Prostate gland (tissue), 2 donors: Measurements from ENCODE around the gene SPSB3. TPM values are rescaled to one million over a fixed set of nuclear protein-coding genes. Genes with fewer than 3 reads are reported as not detected.

ENCODE experiments used
- DNase-seq: peaks from one replicate; pipeline ENCODE4 v3.0.0-alpha.2; 2019; ENCODE audit warnings: low spot score
- H3K27ac ChIP-seq, 2 donors: fragments of 200-600 bp; sonication (generic); 2 replicates each; pipeline ENCODE4 v1.5.1; 2017 to 2019
- H3K27me3 ChIP-seq: fragments of 200-600 bp; sonication (generic); replicated peaks from 2 replicates; pipeline ENCODE4 v1.5.1; 2019; ENCODE audit not compliant: insufficient read depth
- H3K36me3 ChIP-seq, 2 donors: fragments of 200-600 bp; sonication (generic); 1 replicate in 1 of 2; 2 replicates in 1 of 2; pipeline versions ENCODE4 v1.5.1 to v1.8.1; 2017 to 2019
- H3K4me1 ChIP-seq: fragments of 200-600 bp; sonication (generic); replicated peaks from 2 replicates; pipeline ENCODE4 v1.5.1; 2019
- H3K4me3 ChIP-seq, 2 donors: fragments of 200-600 bp; sonication (generic); 2 replicates each; pipeline ENCODE4 v1.5.1; 2017 to 2019
- H3K9me3 ChIP-seq: fragments of 200-600 bp; sonication (generic); 2 replicates; pipeline ENCODE4 v1.5.1; 2017
- CTCF ChIP-seq, 4 experiments: fragments of 200-600 bp in 2 of 4; fragments of 450-650 bp in 2 of 4; sonication (generic) in 2 of 4; IDR thresholded peaks; 1 replicate in 3 of 4; 2 replicates in 1 of 4; pipeline ENCODE4 v1.5.1; 2016 to 2019; ENCODE audit warnings: antibody characterized with exemption in 4 of 4, mild to moderate bottlenecking in 2 of 4, moderate library complexity in 2 of 4
- POLR2A ChIP-seq: fragments of 450-650 bp; IDR thresholded peaks from one replicate; pipeline ENCODE4 v1.6.1; 2016; ENCODE audit warnings: antibody characterized with exemption, mild to moderate bottlenecking
- POLR2AphosphoS5 ChIP-seq: sonication (generic); formaldehyde crosslinking; IDR thresholded peaks from one replicate; pipeline ENCODE4 v1.6.1; 2017; ENCODE audit warnings: antibody characterized with exemption
- WGBS: methylation state at CpG from one replicate; pipeline ENCODE4 v1.1.5; 2018; 5-methylcytosine and 5-hydroxymethylcytosine counted together
- intact Hi-C: fragments of 100-400 bp; cut with DNase I; formaldehyde crosslinking; loops from one replicate; pipeline ENCODE4 v1.14.2; 2022
- microRNA-seq: library from miRNA; unstranded; fragments of <30 nt; microRNA quantifications from one replicate; pipeline ENCODE4, GENCODE V29; 2016
- small RNA-seq, 2 donors: library from RNA; depleted of rRNA; stranded (forward); fragments of <200 nt; gene quantifications; one replicate each; pipeline ENCODE3, GENCODE V24; 2016
- total RNA-seq, 2 donors: library from RNA; depleted of rRNA; stranded (reverse); fragments of >200 nt; gene quantifications; one replicate each; pipeline ENCODE4 v1.1.0, GENCODE V29; 2016

Gene SPSB3
- total RNA-seq, 2 donors from 2014 or later: 87.8 to 138 TPM

- H3K4me3 ChIP-seq: no peak overlapping the region
- intact Hi-C loops: no loop called here
- H3K36me3 ChIP-seq: peaks cover 0 to 33% of the 10 kb centered on the region in 2 donors
- no peaks in the 10 kb centered on the region for H3K4me1 ChIP-seq
- 91% methylated on average over 7 of the region's 7 CpGs for WGBS
- H3K27ac ChIP-seq: no peak overlapping the region
- no peaks in the 10 kb centered on the region for H3K9me3 ChIP-seq
- DNase-seq: no peak
- TF ChIP-seq POLR2AphosphoS5 (no peak), CTCF (IDR thresholded peaks at IDR 0.05) (no peak), POLR2A (no peak)
- H3K27me3 ChIP-seq: no peaks in the 10 kb centered on the region
These were observed 51.3 kb downstream of the SPSB3 start for GRCh38 chr16:1731073-1731472.

DNA sequence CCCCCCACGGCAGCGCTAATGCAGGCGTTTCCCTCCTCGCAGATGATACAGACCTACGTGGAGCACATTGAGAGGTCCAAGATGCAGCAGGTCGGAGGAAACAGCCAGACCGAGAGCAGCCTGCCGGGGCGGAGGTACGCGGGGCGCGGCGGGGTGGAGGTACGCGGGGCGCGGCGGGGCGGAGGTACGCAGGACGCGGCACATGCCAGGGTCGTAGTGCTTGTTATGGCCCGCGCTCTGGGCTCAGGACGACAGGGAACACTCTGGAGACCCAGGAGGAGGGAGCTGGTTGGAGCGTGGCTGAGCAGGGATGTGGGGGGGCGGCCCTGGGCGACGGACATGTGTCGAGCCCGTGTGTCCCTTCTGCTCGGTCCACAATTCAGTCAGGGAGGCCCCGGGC is 52.9 kb downstream of the SPSB3 start:
- Histone ChIP-seq H3K27me3 (no peaks in the 10 kb centered on the region), H3K9me3 (no peaks in the 10 kb centered on the region), H3K4me3 (no peak overlapping the region), H3K4me1 (no peaks in the 10 kb centered on the region), H3K36me3 (peaks cover 0 to 33% of the 10 kb centered on the region in 2 donors), H3K27ac (no peak overlapping the region)
- TF ChIP-seq POLR2A: no peak
- TF ChIP-seq CTCF (IDR thresholded peaks at IDR 0.05): no peak
- no peak for TF ChIP-seq POLR2AphosphoS5
- no peak for DNase-seq
- WGBS: 95% methylated on average over 35 of the region's 35 CpGs
- intact Hi-C loops: no loop called here

DNA sequence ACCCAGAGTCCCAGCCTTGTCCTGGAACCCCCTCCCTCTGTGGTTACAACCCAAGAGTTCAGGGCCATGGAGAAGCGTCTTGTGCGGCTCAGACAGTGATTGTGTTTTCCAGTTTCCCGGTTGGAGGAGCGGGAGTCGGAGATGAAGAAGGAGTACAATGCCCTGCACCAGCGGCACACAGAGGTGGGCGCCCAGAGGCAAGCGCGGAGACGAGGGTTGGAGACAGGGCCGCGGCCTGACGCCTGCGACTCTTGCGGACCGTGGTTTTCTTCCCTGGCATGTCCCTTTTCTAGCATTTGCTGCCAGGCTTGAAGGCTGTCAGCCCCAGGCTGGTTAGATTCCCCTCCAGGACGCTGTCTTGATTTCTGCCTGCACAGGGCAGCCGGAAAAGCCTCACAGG is 53.3 kb downstream of the SPSB3 start:
- Histone ChIP-seq H3K4me1 (no peaks in the 10 kb centered on the region), H3K4me3 (no peak overlapping the region), H3K27me3 (no peaks in the 10 kb centered on the region), H3K9me3 (no peaks in the 10 kb centered on the region), H3K36me3 (peaks cover 0 to 30% of the 10 kb centered on the region in 2 donors), H3K27ac (no peak overlapping the region)
- intact Hi-C loops: no loop called here
- TF ChIP-seq CTCF (IDR thresholded peaks at IDR 0.05) (no peak), POLR2A (no peak), POLR2AphosphoS5 (no peak)
- DNase-seq: no peak
- WGBS: 95% methylated on average over 18 of the region's 18 CpGs

GRCh38 chr16:1727651-1728624 is 54.4 kb downstream of the SPSB3 start:
- Histone ChIP-seq H3K27ac (no peak overlapping the region), H3K9me3 (no peaks in the 10 kb centered on the region), H3K36me3 (peaks cover 0 to 22% of the 10 kb centered on the region in 2 donors), H3K4me3 (no peak overlapping the region), H3K4me1 (no peaks in the 10 kb centered on the region), H3K27me3 (no peaks in the 10 kb centered on the region)
- 91% methylated on average over 37 of the region's 37 CpGs for WGBS
- TF ChIP-seq POLR2A (no peak), CTCF (IDR thresholded peaks at IDR 0.05) (no peak), POLR2AphosphoS5 (no peak)
- DNase-seq: no peak
- intact Hi-C loops: no loop called here

Small RNA genes within 50 kb of the gene (microRNA-seq; reads per million reads assigned to microRNA genes)
- 2.0 reads per million, percentile 28 among the genes with 10 or more reads in this experiment for gene MIR3177

Small RNA genes within 50 kb of the gene (small RNA-seq; reads per million reads assigned to genes)
- 0 reads per million in 2 donors for gene MIR3177

Other genes starting within 250 kb of the SPSB3 start
- 10 to 100 TPM; 20.7 to 33.9 TPM for gene TMEM204, start 248.9 kb downstream of the SPSB3 start, total RNA-seq
- 10 to 100 TPM; 30.1 to 41.9 TPM for gene IFT140, start 170.5 kb downstream of the SPSB3 start, total RNA-seq
- 10 to 100 TPM; 12.7 to 36.0 TPM for gene CRAMP1, start 170.2 kb downstream of the SPSB3 start, total RNA-seq
- gene JPT2, start 104.3 kb downstream of the SPSB3 start, total RNA-seq: 10 to 100 TPM; 56.6 to 75.3 TPM
- 100 to 1,000 TPM in 1 of 2 donors, 10 to 100 TPM in 1; 56.0 to 157 TPM for gene MAPK8IP3, start 76.4 kb downstream of the SPSB3 start, total RNA-seq
- 100 to 1,000 TPM; 135 to 252 TPM for gene NME3, start 11.0 kb downstream of the SPSB3 start, total RNA-seq
- 10 to 100 TPM; 18.3 to 53.9 TPM for gene EME2, start 9.8 kb downstream of the SPSB3 start, total RNA-seq
- gene MRPS34, start 9.4 kb downstream of the SPSB3 start, total RNA-seq: 100 to 1,000 TPM in 1 of 2 donors, 10 to 100 TPM in 1; 97.4 to 125 TPM
- 100 to 1,000 TPM in 1 of 2 donors, 10 to 100 TPM in 1; 98.4 to 233 TPM for gene NUBP2, start 389 bp upstream of the SPSB3 start, total RNA-seq
- 1 to 10 TPM in 1 of 2 donors, under 1 TPM in 1; 0.82 to 1.9 TPM for gene IGFALS, start 11.1 kb upstream of the SPSB3 start, total RNA-seq
- 100 to 1,000 TPM in 1 of 2 donors, 10 to 100 TPM in 1; 98.6 to 145 TPM for gene HAGH, start 44.3 kb upstream of the SPSB3 start, total RNA-seq
- gene FAHD1, start 44.6 kb upstream of the SPSB3 start, total RNA-seq: 10 to 100 TPM; 42.3 to 45.5 TPM
- 10 to 100 TPM in 1 of 2 donors, not detected in 1; 14.4 TPM for gene MEIOB, start 89.6 kb upstream of the SPSB3 start, total RNA-seq
- under 1 TPM; 0.77 to 0.91 TPM for gene HS3ST6, start 135.8 kb upstream of the SPSB3 start, total RNA-seq
- 10 to 100 TPM; 11.0 to 12.4 TPM for gene MSRB1, start 160.6 kb upstream of the SPSB3 start, total RNA-seq
- gene RPL3L, start 172.1 kb upstream of the SPSB3 start, total RNA-seq: under 1 TPM; 0.51 to 0.82 TPM
- 100 to 1,000 TPM; 172 to 333 TPM for gene NDUFB10, start 177.0 kb upstream of the SPSB3 start, total RNA-seq
- 1,000 to 10,000 TPM; 2,046 to 2,467 TPM for gene RPS2, start 182.3 kb upstream of the SPSB3 start, total RNA-seq
- 1 to 10 TPM in 1 of 2 donors, not detected in 1; 7.2 TPM for gene RNF151, start 184.3 kb upstream of the SPSB3 start, total RNA-seq
- 10 to 100 TPM; 54.3 to 57.1 TPM for gene TBL3, start 189.5 kb upstream of the SPSB3 start, total RNA-seq
- gene NOXO1, start 198.9 kb upstream of the SPSB3 start, total RNA-seq: 1 to 10 TPM in 1 of 2 donors, under 1 TPM in 1; 0.32 to 5.0 TPM
- gene GFER, start 201.6 kb upstream of the SPSB3 start, total RNA-seq: 10 to 100 TPM; 21.1 to 26.6 TPM
- 10 to 100 TPM in 1 of 2 donors, 1 to 10 TPM in 1; 4.0 to 16.1 TPM for gene SYNGR3, start 207.4 kb upstream of the SPSB3 start, total RNA-seq
- 10 to 100 TPM; 30.7 to 74.3 TPM for gene ZNF598, start 227.2 kb upstream of the SPSB3 start, total RNA-seq
- 1 to 10 TPM; 1.8 to 3.6 TPM for gene NPW, start 237.2 kb upstream of the SPSB3 start, total RNA-seq
- 100 to 1,000 TPM; 118 to 170 TPM for gene NHERF2, start 244.3 kb upstream of the SPSB3 start, total RNA-seq